Stimulated activated CD4-positive, alpha-beta T cell treated with anti-CD3 and anti-CD28 coated beads, Interleukin-1b, Interleukin-23, amount 100 ng/mL, for 4 hours (primary cell): ENCODE results near the gene CDRT15L2.
"Not testable (repeated sequence)": the region's sequence is repeated elsewhere in the genome, so short reads cannot be mapped to it uniquely, and the experiment has no call there.

Experiments
- DNase-seq, 2 donors: peaks; one replicate each; pipeline ENCODE4 v3.0.0-alpha.2; 2020; ENCODE audit warnings: low read depth in 2 of 2

Gene CDRT15L2

DNA sequence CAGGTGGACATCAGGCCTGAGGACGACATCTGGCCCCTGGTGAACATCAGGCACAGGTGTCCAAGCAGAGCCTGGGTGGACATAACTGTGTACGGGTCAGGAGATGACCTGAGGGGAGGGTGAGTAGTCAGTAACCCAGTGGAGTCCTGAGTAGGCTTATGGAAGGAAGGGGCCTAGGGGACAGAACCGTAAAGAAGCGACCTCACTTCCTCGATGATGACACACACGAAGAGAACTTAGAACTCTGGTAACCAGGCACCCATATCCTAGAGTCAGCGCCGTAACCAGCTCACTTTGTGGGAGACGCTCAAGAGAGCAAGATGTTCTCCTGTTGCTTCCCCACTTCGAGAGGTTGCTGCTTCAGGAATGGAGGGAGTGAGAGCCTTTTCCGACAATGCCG, at the start of gene CDRT15L2:
TSS of gene CDRT15L2 (plus strand) at position 301 of the 400 bp plus-strand sequence. CDS start at position 321, 20 bp downstream.
- not testable (repeated sequence) for DNase-seq

GRCh38 chr17:20530104-20530503, 49.4 kb upstream of the CDRT15L2 start:
- DNase-seq = not testable (repeated sequence)

DNA sequence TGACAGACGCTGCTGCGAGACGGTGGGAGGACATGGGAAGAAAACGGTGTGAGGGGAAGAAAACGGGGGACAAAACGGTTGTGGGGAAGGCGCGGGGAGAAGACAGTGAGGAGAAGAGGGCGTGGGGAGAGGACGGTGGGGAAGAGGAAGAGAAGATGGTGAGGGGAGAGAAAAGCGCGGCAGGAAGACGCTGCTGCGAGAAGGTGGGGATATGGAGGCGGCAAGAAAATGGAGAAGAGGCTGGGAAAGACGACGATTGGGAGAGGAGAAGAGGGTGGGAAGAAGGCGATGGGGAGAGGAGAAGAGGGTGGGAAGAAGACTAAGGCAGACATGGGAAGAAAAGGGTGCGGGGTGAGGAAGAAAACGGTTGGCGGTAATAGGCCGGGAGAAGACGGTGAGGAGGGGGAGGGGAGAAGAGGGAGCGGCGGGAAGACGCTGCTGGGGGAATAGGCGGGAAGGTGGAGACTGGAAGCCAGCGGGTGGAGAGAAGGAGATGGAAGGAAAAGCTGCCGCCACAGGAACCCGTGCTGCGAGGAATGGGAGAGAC, 46.9 kb upstream of the CDRT15L2 start:
- DNase-seq = not testable (repeated sequence)

- not testable (repeated sequence) for DNase-seq
Measured at GRCh38 chr17:20533206-20533605, 46.3 kb upstream of the CDRT15L2 start.

- DNase-seq = not testable (repeated sequence)
Measured at GRCh38 chr17:20534711-20535550, 44.6 kb upstream of the CDRT15L2 start.

DNA sequence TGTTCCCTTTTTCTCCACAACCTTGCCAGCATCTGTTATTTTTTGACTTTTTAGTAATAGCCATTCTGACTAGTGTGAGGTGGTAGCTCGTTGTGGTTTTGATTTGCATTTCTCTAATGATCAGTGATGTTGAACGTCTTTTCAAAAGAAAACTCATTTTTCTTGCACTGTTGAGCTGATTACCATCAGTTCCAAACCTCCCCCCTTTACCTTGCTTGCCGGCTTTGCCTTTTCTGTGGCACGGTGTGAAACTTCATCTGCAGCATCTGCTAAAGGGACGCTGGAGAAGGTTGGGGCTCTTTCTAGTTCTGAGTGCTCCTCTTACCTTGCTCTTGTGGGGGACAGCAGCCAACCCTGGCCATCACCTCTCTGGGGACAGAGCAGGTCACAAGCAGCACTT, 39.1 kb upstream of the CDRT15L2 start:
- DNase-seq = not testable (repeated sequence)

GRCh38 chr17:20540865-20541264, 38.7 kb upstream of the CDRT15L2 start:
- DNase-seq = not testable (repeated sequence)

GRCh38 chr17:20541853-20542546, 37.5 kb upstream of the CDRT15L2 start:
- DNase-seq = not testable (repeated sequence)

GRCh38 chr17:20547923-20548322, 31.6 kb upstream of the CDRT15L2 start:
- not testable (repeated sequence) for DNase-seq

DNA sequence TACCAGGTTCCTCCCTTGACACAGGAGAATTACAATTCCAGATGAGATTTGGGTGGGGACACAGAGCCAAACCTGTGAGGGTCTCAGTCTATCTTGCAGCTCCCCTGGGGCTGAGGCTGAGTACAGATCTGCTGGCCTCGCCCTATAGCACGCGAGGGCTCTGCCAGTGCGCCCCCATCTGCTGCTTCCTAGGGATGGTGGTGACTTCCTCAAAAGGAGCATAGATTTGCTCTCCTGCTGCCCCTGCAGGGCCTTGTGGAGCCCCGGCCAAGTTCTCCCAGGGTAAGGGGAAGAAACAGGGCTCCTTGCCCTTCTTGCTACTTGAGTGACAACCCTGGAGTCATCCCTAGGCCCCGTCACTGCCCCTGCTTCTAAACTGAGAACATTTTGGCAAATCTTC, 26.6 kb upstream of the CDRT15L2 start:
- DNase-seq = not testable (repeated sequence)

DNA sequence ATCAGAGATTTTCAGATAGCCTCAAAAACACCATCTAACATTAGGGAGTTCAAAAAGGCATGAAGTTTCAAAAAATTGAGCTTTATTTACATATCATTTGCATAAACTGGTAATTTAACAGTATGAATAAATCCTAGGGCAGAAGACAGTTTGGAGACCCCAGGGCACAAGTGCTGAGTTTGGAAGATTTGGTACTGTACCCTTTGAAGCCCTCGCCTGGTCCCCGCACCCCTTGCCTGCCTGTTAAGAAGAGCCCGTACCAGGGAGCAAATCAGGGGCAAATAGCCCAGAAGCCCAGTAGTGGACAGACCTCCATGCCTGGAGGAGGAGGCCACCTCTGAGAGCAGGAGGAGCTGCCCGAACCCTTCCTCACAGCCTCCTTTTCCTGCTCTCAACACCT, 24.8 kb upstream of the CDRT15L2 start:
- not testable (repeated sequence) for DNase-seq

GRCh38 chr17:20555135-20556010, 24.2 kb upstream of the CDRT15L2 start:
- not testable (repeated sequence) for DNase-seq

DNA sequence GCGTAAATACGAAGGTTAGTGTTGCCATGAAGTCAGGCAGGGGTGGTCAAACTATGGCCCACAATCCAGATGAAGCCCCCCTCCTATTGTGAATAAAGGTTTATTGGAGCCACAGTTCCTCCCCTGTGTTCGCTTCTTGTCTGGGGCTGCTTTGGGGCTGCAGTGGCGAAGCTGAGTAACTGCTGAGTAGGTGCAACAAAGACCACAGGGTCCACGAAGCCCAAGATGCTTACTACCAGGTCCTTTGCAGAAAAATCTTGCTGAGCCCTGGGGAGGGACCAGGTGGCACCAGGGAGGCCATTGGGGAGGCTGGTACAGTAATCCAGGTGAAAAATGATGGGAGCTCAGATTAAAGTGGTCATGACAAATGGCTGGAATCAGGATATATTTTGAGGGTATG, 21.4 kb upstream of the CDRT15L2 start:
- DNase-seq = not testable (repeated sequence)

- not testable (repeated sequence) for DNase-seq
Measured at GRCh38 chr17:20559018-20559417, 20.5 kb upstream of the CDRT15L2 start.

DNA sequence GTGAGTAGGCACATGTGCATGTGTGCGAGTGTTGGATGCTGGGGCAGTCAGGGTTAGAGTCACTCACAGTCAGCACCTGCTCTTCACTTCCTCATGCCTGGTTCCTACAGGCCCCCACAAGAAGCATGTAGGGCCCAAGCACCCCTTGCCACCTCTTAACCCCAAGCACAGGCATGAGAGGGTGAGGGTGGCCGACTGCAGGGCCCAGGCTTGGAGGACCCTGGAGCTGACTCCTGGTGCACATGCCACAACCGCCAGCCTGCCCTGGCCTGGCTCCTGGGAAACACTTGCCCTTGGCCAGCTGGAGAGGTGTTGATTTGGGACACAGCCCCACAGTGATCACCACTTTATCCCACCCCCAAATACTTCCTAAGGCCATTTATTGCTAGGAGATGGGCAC, 16.9 kb upstream of the CDRT15L2 start:
- DNase-seq = no peak

GRCh38 chr17:20565245-20565644, 14.3 kb upstream of the CDRT15L2 start:
- DNase-seq = not testable (repeated sequence)

DNA sequence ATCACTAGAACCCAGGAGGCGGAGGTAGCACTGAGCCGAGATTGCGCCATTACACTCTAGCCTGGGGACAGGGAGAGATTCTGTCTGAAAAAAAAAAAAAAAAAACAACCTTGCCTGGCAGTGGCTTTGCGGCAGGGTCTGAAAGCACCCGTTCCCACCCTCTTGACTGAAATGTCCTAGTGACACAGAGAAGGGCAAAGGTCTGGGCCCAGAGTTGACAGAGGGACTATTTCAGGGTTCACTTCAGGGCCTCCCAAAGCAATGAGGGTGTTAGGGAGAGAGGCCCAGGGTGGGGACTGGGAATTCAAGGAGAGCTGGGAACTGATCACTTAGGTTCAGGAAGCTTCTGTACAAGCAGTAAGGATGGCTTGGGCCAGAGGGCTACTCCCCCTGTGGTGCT, 13.8 kb upstream of the CDRT15L2 start:
- DNase-seq = no peak

DNA sequence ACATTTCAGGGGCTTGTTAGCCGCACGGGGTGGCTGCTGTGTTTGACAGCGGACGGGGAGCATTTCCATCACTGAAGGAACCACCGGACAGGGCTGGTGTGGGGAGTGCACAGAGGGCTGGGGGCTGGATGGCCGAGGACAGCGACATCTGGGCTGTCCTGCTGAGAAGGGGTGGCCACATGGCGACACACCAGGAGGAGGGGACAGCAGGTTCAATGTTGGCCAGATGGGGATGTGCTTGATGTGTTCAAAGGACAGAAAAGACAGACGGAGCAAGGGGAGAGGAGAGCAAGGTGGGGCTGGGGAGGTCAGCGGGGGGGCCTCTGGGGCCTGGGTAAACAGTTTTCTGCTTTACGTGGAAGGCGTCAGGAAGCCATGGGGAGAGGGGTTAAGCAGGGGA, 12.8 kb upstream of the CDRT15L2 start:
- not testable (repeated sequence) for DNase-seq

DNA sequence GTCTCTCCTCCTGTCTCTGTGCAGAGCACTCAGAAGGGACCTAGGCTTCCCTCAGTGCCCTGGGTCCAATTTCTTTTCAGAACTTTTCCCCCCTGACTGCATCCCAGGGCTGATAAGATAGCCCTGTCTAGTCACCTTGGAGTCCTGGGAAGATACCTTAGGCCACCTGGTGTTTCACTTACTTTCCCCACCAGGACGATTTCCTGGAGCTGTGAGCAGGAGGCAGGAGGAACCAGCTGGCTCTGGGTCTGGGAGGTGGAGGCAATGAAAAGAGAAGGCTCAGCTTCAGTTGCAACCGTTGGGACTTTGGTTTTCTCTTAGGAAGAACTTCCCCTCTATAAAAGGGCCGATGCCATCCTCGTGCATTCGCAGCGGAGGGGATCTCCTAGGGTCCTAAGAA, 12.1 kb upstream of the CDRT15L2 start:
- DNase-seq = not testable (repeated sequence)

GRCh38 chr17:20568604-20569003, 10.9 kb upstream of the CDRT15L2 start:
- not testable (repeated sequence) for DNase-seq

GRCh38 chr17:20571653-20572052, 7.9 kb upstream of the CDRT15L2 start:
- not testable (repeated sequence) for DNase-seq
